Panc1 (cell line): ENCODE data around the gene PTK6. TPM values are rescaled to one million over a fixed set of nuclear protein-coding genes. Genes with fewer than 3 reads are reported as not detected.

Source experiments
- ATAC-seq: fragments of 200-7000 bp; cut with Tn5 transposase; 2 replicates; pipeline ENCODE4 v1.9.1; 2020; ENCODE audit warnings: mild to moderate bottlenecking, moderate library complexity
- BruUV-seq: library from RNA; stranded (reverse); fragments of 400-500 nt; replicated peaks from 2 replicates; lab custom pipeline; 2021; lab: Mats Ljungman, UMichigan
- CTCF ChIA-PET: fragments of 300-600 bp; sonication (Branson Sonifier 250); formaldehyde crosslinking; loops from one replicate; lab custom pipeline; 2022; ENCODE audit warnings: antibody characterized with exemption; lab: Charles Lee
- POLR2A ChIA-PET: fragments of 300-600 bp; sonication (Branson Sonifier 250); formaldehyde crosslinking; loops from one replicate; lab custom pipeline; 2022; ENCODE audit warnings: antibody characterized with exemption; lab: Charles Lee
- DNase-seq: peaks from one replicate; pipeline ENCODE4 v3.0.0-alpha.2; 2010; ENCODE audit warnings: low read depth, low spot score
- H3K27ac ChIP-seq: 2 replicates; pipeline ENCODE4 v1.5.1; 2011; ENCODE audit warnings: mild to moderate bottlenecking, low read length, inconsistent platforms
- H3K27me3 ChIP-seq: fragments of 200-500 bp; sonication (Bioruptor generic); 2 replicates; pipeline ENCODE4 v1.6.0; 2014; ENCODE audit warnings: low read length, inconsistent platforms; ENCODE audit not compliant: control insufficient read depth, insufficient read depth
- H3K36me3 ChIP-seq: fragments of 200-500 bp; sonication (Bioruptor generic); 2 replicates; pipeline ENCODE4 v1.5.1; 2014; ENCODE audit warnings: inconsistent platforms, mild to moderate bottlenecking, low read length, moderate library complexity; ENCODE audit not compliant: control insufficient read depth, insufficient read depth
- H3K4me1 ChIP-seq: 2 replicates; pipeline ENCODE4 v1.5.1; 2011; ENCODE audit warnings: inconsistent platforms, mild to moderate bottlenecking, low read length, moderate library complexity; ENCODE audit not compliant: control insufficient read depth, insufficient read depth
- H3K4me3 ChIP-seq, 2 experiments: 2 replicates each; pipeline ENCODE4 v1.5.1; 2011 to 2012; ENCODE audit warnings: low read depth in 2 of 2, low read length in 2 of 2, mild to moderate bottlenecking in 2 of 2, inconsistent platforms in 1 of 2, moderate library complexity in 1 of 2
- H3K9me3 ChIP-seq: fragments of 200-500 bp; sonication (Bioruptor generic); 2 replicates; pipeline ENCODE4 v1.5.1; 2014; ENCODE audit warnings: low read depth, mild to moderate bottlenecking, inconsistent platforms, low read length, moderate library complexity; ENCODE audit not compliant: control insufficient read depth, insufficient read depth
- POLR2AphosphoS5 ChIP-seq: IDR thresholded peaks from 2 replicates; pipeline ENCODE4 v1.6.1; 2012; ENCODE audit warnings: mild to moderate bottlenecking, low read depth, low read length, moderate library complexity
- SIN3A ChIP-seq: IDR thresholded peaks from 2 replicates; pipeline ENCODE4 v1.6.1; 2012; ENCODE audit warnings: low read depth, mild to moderate bottlenecking, low read length, moderate library complexity, borderline replicate concordance; ENCODE audit not compliant: insufficient read depth
- TCF7L2 ChIP-seq: IDR thresholded peaks from 2 replicates; pipeline ENCODE4 v1.6.1; 2011; ENCODE audit warnings: mild to moderate bottlenecking, low read depth, low read length, inconsistent platforms
- in situ Hi-C: cut with HindIII; loops from 2 replicates; pipeline ENCODE4 v1.10.0; 2016; ENCODE audit warnings: low sequenced_read_pairs, low pct_unique_long_range_greater_than_20kb
- intact Hi-C: fragments of 100-400 bp; cut with micrococcal nuclease; formaldehyde crosslinking; loops from one replicate; pipeline ENCODE4 v1.10.0; 2022; ENCODE audit not compliant: unreplicated experiment
- total RNA-seq: library from RNA; stranded (reverse); gene quantifications from one replicate; pipeline ENCODE4 v1.2.1, GENCODE V29; 2021; ENCODE audit not compliant: unreplicated experiment
- TF ChIP-seq, protein P1 (sequence below), 2 experiments: IDR thresholded peaks; 2 replicates each; pipeline ENCODE4 v1.6.1; 2011 to 2012; ENCODE audit warnings: low read depth in 2 of 2, control low read depth in 1 of 2, low read length in 1 of 2, mild to moderate bottlenecking in 1 of 2, moderate library complexity in 1 of 2; ENCODE audit not compliant: insufficient read depth in 1 of 2
- TF ChIP-seq, protein P2 (sequence below): fragments of 450-650 bp; IDR thresholded peaks from 2 replicates; pipeline ENCODE4 v1.5.1; 2017; ENCODE audit warnings: mild to moderate bottlenecking

The PTK6 gene
- total RNA-seq, 1 experiment from 2014 or later: 6.5 TPM

DNA sequence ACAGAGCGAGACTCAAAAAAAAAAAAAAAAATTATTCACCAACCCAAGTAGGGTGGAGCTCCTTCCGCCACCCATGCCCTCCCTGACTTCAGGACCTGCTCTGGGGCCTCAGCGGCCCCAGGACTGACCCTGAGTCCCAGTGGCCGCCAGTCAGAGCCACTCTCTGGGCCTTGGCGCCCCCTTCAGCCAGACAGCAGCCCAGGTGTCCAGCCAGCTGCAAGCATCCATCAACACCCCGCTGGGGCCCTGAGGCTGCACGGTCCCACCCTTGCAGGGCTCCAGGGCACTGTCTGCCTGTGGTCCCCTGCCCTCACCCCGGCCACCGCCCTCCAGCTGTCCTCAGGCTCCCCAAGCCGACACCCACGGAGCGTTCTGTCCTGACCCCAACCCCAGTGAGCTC lies 53.3 kb downstream of the PTK6 start:
- Histone ChIP-seq H3K27ac (no peak overlapping the region), H3K36me3 (no peaks in the 10 kb centered on the region), H3K4me1 (peaks cover 20% of the 10 kb centered on the region), H3K9me3 (no peaks in the 10 kb centered on the region), H3K27me3 (no peaks in the 10 kb centered on the region), H3K4me3 (no peak overlapping the region)
- BruUV-seq: no TSS peak
- intact Hi-C loops: no loop called here
- DNase-seq (no peak), ATAC-seq (peak; percentile 51)
- ChIA-PET CTCF (interaction anchor here (0.6 kb wide), 2 partner anchors 81 to 149 kb away, joined by 3 read pairs; no protein-coding TSS in a partner anchor), POLR2A (no interaction called here)
- in situ Hi-C loops: no loop called here
- TF ChIP-seq, protein P1, sequence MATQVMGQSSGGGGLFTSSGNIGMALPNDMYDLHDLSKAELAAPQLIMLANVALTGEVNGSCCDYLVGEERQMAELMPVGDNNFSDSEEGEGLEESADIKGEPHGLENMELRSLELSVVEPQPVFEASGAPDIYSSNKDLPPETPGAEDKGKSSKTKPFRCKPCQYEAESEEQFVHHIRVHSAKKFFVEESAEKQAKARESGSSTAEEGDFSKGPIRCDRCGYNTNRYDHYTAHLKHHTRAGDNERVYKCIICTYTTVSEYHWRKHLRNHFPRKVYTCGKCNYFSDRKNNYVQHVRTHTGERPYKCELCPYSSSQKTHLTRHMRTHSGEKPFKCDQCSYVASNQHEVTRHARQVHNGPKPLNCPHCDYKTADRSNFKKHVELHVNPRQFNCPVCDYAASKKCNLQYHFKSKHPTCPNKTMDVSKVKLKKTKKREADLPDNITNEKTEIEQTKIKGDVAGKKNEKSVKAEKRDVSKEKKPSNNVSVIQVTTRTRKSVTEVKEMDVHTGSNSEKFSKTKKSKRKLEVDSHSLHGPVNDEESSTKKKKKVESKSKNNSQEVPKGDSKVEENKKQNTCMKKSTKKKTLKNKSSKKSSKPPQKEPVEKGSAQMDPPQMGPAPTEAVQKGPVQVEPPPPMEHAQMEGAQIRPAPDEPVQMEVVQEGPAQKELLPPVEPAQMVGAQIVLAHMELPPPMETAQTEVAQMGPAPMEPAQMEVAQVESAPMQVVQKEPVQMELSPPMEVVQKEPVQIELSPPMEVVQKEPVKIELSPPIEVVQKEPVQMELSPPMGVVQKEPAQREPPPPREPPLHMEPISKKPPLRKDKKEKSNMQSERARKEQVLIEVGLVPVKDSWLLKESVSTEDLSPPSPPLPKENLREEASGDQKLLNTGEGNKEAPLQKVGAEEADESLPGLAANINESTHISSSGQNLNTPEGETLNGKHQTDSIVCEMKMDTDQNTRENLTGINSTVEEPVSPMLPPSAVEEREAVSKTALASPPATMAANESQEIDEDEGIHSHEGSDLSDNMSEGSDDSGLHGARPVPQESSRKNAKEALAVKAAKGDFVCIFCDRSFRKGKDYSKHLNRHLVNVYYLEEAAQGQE (IDR thresholded peaks at IDR 0.05; ENCODE audit: insufficient read depth in 1 of 2, low read depth in 2 of 2, low read length in 1 of 2): no peak
- TF ChIP-seq SIN3A (no peak), POLR2AphosphoS5 (no peak), TCF7L2 (no peak)
- TF ChIP-seq, protein P2, sequence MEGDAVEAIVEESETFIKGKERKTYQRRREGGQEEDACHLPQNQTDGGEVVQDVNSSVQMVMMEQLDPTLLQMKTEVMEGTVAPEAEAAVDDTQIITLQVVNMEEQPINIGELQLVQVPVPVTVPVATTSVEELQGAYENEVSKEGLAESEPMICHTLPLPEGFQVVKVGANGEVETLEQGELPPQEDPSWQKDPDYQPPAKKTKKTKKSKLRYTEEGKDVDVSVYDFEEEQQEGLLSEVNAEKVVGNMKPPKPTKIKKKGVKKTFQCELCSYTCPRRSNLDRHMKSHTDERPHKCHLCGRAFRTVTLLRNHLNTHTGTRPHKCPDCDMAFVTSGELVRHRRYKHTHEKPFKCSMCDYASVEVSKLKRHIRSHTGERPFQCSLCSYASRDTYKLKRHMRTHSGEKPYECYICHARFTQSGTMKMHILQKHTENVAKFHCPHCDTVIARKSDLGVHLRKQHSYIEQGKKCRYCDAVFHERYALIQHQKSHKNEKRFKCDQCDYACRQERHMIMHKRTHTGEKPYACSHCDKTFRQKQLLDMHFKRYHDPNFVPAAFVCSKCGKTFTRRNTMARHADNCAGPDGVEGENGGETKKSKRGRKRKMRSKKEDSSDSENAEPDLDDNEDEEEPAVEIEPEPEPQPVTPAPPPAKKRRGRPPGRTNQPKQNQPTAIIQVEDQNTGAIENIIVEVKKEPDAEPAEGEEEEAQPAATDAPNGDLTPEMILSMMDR: no peak; the same call in 1 of the 2 replicates

DNA sequence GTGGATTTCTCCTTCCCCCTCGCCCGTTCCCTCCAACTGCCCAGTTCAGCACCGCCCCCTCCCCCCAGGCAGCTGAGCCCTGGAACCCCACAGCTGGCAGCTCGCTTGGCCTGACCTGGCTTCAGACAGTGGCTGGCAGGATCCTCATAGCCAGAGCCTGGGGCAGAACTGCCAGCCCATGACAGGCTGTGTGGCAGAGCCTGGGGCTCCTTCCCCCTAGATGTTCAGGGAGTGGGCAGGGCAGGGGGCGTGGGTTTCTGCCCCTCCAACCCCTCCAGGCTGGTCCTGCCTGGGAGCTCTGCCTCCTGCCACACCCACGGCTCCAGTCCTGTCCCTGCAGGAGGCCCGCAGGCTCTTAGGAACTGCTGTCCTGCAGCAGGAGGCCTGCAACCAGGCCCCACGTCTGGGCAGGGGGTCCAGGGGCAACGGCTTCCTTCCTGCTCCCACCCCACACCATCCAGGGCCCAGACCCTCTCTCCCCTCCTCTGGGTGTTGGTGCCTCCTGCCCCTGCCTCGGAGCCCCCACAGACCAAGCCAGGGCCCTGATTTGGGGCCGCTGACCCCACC lies 55.1 kb downstream of the PTK6 start:
- no TSS peak for BruUV-seq
- no peak for DNase-seq
- peaks cover 20% of the 10 kb centered on the region for H3K4me1 ChIP-seq
- TF ChIP-seq, protein P2: no peak
- TF ChIP-seq TCF7L2 (no peak), POLR2AphosphoS5 (no peak), SIN3A (no peak)
- TF ChIP-seq, protein P1 (IDR thresholded peaks at IDR 0.05; ENCODE audit: insufficient read depth in 1 of 2, low read depth in 2 of 2, low read length in 1 of 2): no peak
- no peak overlapping the region for H3K4me3 ChIP-seq
- H3K36me3 ChIP-seq: no peaks in the 10 kb centered on the region
- H3K27me3 ChIP-seq: no peaks in the 10 kb centered on the region
- POLR2A ChIA-PET: no interaction called here
- CTCF ChIA-PET: interaction anchor here (0.9 kb wide), 1 partner anchor 39 kb away, joined by 9 read pairs; no protein-coding TSS in a partner anchor
- 0 out of 2 replicates have a peak, but pooled peaks have one; percentile 12 for ATAC-seq
- no peak overlapping the region for H3K27ac ChIP-seq
- in situ Hi-C loops (no loop called here), intact Hi-C loops (no loop called here)
- no peaks in the 10 kb centered on the region for H3K9me3 ChIP-seq
